ENCODE measurements around the gene GARRE1. TPM values are rescaled to one million over a fixed set of nuclear protein-coding genes. Genes with fewer than 3 reads are reported as not detected.
A peak's percentile ranks its signal among the peaks of the same experiment; 100 is the strongest.

The GARRE1 gene
- total and polyA plus RNA-seq, 2 experiments from 2014 or later: 9.0 to 16.3 TPM

DNA sequence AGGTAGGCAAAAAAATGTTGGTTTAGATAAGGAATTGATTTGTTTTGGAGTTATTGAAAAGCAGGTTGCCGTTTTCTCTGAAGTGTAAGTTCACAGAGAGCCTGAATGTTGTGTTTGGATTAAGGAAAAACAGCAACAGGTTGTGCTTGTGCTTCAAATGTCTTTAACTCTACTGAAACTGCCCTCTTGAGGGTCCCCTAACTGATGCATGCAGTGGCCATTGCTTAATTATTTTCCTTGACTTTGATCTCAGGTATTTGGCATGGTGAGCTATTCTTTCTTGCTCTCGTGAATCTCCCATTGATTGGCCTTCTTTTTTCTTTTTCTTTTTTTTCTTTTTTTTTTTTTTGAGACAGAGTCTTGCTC lies 3.2 kb downstream of the GARRE1 start:
- peaks cover 72% of the 10 kb centered on the region for H3K79me2 ChIP-seq
- no peak overlapping the region for H3K4me2 ChIP-seq
- H3K27ac ChIP-seq: no peak overlapping the region
- DNase-seq (ENCODE audit: low spot score): no peak
- H3K4me1 ChIP-seq (ENCODE audit: insufficient read depth): peaks cover 30% of the 10 kb centered on the region
- no peaks in the 10 kb centered on the region for H3K9me3 ChIP-seq (ENCODE audit: low read depth)
- no peak overlapping the region for H2AFZ ChIP-seq
- 95% methylated on average over 2 of the region's 2 CpGs for WGBS (ENCODE audit: low lambda C conversion rate, missing lambda C conversion rate)
- no peaks in the 10 kb centered on the region for H3K27me3 ChIP-seq
- peaks cover 11% of the 10 kb centered on the region for H4K20me1 ChIP-seq (ENCODE audit: insufficient read depth, poor library complexity, severe bottlenecking)
- no peaks in the 10 kb centered on the region for H3K36me3 ChIP-seq (replicated peaks; ENCODE audit: insufficient read depth, low read depth)
- TF ChIP-seq EZH2phosphoT487 (IDR thresholded peaks at IDR 0.05; ENCODE audit: low read depth, severe bottlenecking, unreplicated experiment): no peak
- TF ChIP-seq EZH2 (IDR thresholded peaks at IDR 0.05; ENCODE audit: borderline replicate concordance): no peak
- TF ChIP-seq, protein P1, sequence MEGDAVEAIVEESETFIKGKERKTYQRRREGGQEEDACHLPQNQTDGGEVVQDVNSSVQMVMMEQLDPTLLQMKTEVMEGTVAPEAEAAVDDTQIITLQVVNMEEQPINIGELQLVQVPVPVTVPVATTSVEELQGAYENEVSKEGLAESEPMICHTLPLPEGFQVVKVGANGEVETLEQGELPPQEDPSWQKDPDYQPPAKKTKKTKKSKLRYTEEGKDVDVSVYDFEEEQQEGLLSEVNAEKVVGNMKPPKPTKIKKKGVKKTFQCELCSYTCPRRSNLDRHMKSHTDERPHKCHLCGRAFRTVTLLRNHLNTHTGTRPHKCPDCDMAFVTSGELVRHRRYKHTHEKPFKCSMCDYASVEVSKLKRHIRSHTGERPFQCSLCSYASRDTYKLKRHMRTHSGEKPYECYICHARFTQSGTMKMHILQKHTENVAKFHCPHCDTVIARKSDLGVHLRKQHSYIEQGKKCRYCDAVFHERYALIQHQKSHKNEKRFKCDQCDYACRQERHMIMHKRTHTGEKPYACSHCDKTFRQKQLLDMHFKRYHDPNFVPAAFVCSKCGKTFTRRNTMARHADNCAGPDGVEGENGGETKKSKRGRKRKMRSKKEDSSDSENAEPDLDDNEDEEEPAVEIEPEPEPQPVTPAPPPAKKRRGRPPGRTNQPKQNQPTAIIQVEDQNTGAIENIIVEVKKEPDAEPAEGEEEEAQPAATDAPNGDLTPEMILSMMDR (IDR thresholded peaks at IDR 0.05; ENCODE audit: poor library complexity): no peak
- no peak overlapping the region for H3K4me3 ChIP-seq
- H3K9me2 ChIP-seq (replicated peaks; ENCODE audit: insufficient read depth): no peaks in the 10 kb centered on the region

DNA sequence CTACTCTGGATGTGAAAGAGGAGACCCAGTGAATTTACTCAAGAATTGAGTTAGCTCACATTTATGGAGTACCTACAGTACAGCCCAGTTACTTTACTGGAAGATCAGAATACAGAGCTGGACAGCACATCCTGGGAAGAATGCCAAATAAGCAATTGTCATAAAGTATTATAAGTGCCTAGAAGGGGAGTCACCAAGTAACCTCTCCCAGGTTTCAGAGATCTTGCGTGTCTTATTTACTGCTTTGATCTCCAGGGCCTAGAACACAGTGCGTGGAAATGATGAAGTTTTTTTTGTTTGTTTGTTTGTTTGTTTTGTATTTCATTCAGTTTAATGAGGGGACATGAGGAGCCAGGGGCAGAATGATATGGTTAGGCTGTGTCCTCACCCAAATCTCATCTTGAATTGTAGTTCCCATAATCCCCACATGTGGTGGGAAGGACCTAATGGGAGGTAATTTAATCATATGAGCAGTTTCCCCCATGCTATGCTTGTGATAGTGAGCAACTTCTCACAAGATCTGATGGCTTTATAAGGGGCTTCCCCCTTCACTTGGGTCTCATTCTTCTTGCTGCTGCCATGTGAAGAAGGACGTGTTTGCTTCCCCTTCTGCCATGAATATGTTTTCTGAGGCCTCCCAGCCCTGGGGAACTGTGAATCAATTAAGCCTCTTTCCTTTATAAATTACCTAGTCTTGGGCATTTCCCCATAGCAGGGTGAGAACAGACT lies 5.2 kb downstream of the GARRE1 start:
- Histone ChIP-seq H3K9me2 (replicated peaks; ENCODE audit: insufficient read depth) (no peaks in the 10 kb centered on the region), H3K9me3 (ENCODE audit: low read depth) (no peaks in the 10 kb centered on the region), H4K20me1 (ENCODE audit: insufficient read depth, poor library complexity, severe bottlenecking) (peaks cover 16% of the 10 kb centered on the region), H3K4me1 (ENCODE audit: insufficient read depth) (peaks cover 30% of the 10 kb centered on the region), H3K4me3 (no peak overlapping the region), H3K27me3 (no peaks in the 10 kb centered on the region), H3K4me2 (no peak overlapping the region), H3K27ac (no peak overlapping the region), H3K36me3 (replicated peaks; ENCODE audit: insufficient read depth, low read depth) (no peaks in the 10 kb centered on the region), H2AFZ (no peak overlapping the region), H3K79me2 (peaks cover 90% of the 10 kb centered on the region)
- DNase-seq (ENCODE audit: low spot score): no peak
- no peak for TF ChIP-seq EZH2 (IDR thresholded peaks at IDR 0.05; ENCODE audit: borderline replicate concordance)
- no peak for TF ChIP-seq EZH2phosphoT487 (IDR thresholded peaks at IDR 0.05; ENCODE audit: low read depth, severe bottlenecking, unreplicated experiment)
- TF ChIP-seq, protein P1 (IDR thresholded peaks at IDR 0.05; ENCODE audit: poor library complexity): no peak
- WGBS (ENCODE audit: low lambda C conversion rate, missing lambda C conversion rate): 89% methylated on average over 3 of the region's 3 CpGs

DNA sequence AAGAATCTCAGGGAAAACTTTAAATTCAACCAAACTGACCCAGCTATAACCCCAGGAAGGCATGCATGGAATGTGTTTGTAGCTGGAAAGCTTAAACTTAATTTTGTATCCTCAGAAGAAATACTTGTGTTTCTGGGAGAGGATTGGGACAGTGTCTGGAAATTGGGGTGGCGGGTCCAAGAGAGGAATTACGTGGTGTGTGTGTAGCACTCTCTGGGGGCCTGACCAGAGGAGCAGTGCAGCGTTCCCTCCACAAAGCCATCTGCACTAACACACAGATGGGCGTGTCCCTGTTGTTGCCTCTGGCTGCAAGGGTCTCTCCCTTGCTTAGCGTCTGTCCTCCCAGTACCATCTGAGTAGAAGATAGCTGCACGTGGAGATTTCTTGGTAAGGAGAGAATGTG lies 6.4 kb downstream of the GARRE1 start:
- TF ChIP-seq EZH2phosphoT487 (IDR thresholded peaks at IDR 0.05; ENCODE audit: low read depth, severe bottlenecking, unreplicated experiment): no peak
- TF ChIP-seq, protein P1 (IDR thresholded peaks at IDR 0.05; ENCODE audit: poor library complexity): no peak
- no peak for TF ChIP-seq EZH2 (IDR thresholded peaks at IDR 0.05; ENCODE audit: borderline replicate concordance)
- peak; percentile 33 for DNase-seq (ENCODE audit: low spot score)
- H3K27ac ChIP-seq: peak overlapping the region; percentile 12
- peaks cover 95% of the 10 kb centered on the region for H3K79me2 ChIP-seq
- no peak overlapping the region for H2AFZ ChIP-seq
- H3K27me3 ChIP-seq: no peaks in the 10 kb centered on the region
- 13% methylated on average over 6 of the region's 6 CpGs for WGBS (ENCODE audit: low lambda C conversion rate, missing lambda C conversion rate)
- H3K36me3 ChIP-seq (replicated peaks; ENCODE audit: insufficient read depth, low read depth): no peaks in the 10 kb centered on the region
- peaks cover 23% of the 10 kb centered on the region for H3K4me1 ChIP-seq (ENCODE audit: insufficient read depth)
- H3K4me2 ChIP-seq: peak overlapping the region; percentile 65
- no peaks in the 10 kb centered on the region for H3K9me2 ChIP-seq (replicated peaks; ENCODE audit: insufficient read depth)
- H3K9me3 ChIP-seq (ENCODE audit: low read depth): no peaks in the 10 kb centered on the region
- H4K20me1 ChIP-seq (ENCODE audit: insufficient read depth, poor library complexity, severe bottlenecking): peaks cover 22% of the 10 kb centered on the region
- H3K4me3 ChIP-seq: no peak overlapping the region
